DMS114 treated with DMSO at 0.1 percent for 48 hours (cell line): ENCODE data around the gene CTNNA2.

Experiments used
- DNase-seq: peaks from one replicate; lab custom pipeline; 2025; ENCODE audit not compliant: unreplicated experiment; lab: John Stamatoyannopoulos, UW

Gene CTNNA2

DNA sequence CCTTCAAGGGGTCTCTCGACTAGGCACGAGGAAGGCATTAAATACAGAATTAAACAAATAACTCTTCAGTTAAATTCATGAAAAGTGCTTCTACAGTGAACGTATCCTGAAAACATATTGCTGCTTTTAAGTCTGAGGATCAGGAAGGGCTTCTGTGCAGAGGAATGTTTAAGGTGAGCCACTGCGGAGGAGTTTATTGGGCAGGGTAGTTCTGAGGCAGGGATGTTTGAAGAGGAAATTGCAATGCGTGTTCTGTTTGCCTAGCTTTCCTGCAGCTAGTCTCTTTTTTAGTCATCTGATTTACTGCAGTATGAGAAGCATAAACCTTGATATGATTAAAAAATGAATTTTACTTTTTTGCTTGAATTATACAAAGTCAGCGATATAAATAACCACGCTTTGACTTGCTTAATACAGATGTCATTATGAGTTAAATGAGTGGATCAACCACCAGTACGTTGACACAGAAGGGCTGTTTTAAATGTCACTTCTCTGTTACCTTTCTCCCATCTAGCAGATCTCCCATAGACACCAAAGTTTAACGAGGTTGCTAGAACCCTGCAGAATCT is 98.7 kb downstream of the CTNNA2 start:
- no peak for DNase-seq

DNA sequence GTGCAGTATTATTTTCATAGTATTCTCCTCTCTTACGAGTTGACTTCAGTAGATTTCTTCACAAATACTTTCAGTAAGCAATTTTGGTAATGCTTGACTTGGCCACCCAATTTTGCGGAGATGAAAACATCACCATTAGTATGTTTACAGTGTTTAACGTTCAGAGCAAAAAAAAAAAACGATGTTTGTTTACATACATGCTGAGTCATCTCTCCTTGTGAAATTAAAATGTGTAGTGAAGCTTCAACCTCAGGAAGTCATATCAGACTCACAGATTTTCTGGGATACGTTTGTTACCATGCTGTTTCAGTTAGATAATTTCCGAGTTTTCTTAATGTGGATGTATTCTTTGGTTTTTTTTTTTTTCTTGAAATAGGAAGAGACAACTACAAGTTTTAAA is 100.1 kb downstream of the CTNNA2 start:
- DNase-seq, result no peak

DNA sequence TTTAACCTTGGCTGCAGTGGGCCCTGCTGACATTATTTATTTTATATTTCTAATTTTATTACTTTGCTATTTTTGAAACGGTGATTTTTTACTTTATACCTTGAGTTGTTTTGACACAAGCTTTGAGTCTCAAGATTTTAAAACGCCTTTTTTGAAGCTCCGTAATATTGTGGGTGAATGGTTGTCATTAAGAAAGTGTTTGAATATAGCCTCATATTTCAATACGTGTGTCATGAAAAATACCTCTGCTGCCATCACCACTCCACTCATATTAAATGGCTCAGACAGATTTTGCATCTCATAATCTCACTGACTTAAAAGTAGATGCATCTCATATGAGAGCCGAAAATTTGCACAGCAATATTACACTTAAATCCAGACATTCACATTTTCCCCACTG is 106.6 kb downstream of the CTNNA2 start:
- no peak for DNase-seq

DNA sequence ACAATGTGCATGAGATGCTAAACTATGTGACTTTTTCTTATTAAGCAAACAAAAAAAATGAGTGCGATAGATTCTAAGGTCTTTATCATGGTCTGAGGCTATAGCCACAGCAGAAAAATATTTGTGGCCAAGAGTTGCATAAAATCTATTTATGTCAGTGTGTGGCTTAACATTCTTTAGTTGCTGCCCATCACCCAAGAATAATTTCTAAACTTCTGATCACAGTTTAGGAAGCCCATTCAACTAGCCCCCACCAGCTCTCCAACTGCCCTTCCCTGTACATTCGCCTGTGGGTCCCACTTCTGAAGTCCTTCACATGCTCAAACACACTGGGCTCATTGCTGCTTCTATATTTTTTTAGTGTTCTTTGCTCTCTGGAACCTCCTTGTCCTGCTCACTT is 107.1 kb downstream of the CTNNA2 start:
- no peak for DNase-seq

DNA sequence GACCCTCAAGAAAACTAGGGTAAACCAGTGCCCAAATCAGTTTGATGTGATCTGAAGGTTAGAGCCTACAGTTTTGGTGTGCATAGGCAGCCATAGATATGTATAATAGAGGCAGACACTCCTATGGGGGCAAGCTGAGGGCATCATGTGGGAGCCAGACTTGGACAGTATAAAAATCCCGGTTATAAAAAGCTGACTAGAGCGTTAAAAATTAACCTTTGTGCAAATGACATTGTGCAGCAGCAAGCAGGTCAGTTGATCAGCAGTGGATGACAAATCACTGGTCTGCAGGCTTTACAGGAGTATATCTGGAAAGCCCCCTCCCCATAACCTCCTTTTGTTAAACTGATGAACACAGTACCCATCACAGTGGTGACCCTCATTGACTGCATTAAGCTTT is 107.8 kb downstream of the CTNNA2 start:
- DNase-seq, result no peak

DNA sequence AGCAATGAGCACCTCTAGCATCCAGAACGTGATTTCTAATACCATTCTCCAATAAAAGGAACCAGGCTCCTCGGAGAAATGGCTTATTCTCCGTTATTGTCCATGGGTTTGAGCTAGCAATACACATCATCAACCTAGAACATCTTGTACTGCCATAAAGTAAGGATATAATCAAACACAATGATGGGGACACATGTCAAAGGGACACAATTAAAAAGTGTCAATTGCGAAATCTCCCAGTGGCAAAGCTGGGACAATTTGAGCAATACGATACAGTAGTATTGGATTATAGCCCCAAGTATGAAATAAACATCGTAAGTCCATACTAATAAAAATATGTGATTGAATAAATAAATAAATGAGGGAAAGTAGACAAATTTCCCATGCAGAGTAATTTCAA is 108.4 kb downstream of the CTNNA2 start:
- no peak for DNase-seq

DNA sequence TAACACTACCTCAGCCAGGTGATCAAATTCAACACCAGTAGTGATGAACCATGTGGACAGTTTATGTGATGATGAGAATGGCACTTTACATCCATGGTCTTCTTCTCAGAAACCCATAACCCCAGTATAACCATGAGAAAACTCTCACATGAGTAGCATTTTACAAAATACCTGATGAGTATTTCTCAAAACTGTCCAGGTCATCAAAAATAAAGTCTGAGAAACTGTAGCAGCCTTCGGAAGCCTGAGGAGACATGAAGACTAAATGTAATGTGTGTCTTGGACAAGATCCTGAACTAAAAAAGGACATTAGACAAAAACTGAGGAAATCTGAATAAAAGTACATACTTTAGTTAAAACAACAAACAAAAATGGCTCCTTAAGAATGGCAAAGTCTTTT is 108.9 kb downstream of the CTNNA2 start:
- no peak for DNase-seq

DNA sequence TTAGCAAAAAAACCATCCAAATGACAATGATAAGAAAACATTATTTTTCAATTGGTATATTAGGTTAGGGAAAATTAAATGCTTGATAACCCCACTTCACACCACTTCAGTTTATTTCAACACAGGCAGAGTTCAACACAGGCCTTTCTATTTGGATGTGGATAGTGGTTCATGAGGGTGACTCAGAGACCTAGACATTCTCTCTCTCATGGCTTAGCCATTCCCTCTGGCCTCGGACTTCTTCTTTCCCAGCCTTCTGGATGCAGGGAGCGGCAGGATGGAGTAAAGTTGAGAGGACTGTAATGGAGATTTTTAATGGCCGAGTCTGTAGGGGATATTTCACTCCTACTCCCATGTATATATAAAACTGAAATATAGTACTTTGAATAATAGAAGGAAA is 109.7 kb downstream of the CTNNA2 start:
- DNase-seq, result no peak

DNA sequence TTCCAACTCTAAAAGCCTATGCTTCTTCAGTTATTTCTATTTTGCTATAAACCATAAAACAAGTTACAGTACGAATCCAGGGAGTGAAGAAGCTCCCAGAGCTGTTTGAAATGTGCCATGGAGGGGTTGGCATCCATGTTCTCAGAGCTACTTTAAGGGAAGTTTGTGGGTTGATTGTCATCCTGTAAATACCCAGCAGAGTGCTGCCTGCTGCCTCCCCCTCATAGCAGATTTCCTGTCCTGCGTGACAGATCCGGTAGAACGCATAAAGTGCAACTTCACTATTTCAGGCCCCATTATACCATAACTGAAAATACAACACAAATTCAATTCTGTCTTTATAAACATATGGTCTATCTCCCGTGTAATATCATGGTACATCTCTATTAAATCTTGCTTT is 114.4 kb downstream of the CTNNA2 start:
- no peak for DNase-seq

DNA sequence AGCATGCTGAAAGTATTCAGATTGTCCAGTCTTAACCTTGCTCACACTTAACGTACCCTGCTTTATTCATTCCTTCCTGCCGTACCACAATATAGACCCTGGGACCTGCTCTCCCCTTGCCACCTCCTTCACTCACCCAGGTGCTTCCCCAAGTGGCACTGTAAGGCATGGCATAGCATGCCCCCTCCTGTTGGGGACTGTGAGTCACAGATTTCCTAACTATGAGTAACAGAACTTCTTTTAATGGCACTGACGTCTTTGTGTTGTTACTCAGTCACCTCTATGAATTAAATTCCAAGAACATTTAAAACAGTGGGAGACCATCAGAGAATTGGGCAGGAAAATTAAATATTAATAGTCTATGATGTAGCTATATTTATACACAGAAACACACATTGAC is 117.2 kb downstream of the CTNNA2 start:
- DNase-seq, result no peak

DNA sequence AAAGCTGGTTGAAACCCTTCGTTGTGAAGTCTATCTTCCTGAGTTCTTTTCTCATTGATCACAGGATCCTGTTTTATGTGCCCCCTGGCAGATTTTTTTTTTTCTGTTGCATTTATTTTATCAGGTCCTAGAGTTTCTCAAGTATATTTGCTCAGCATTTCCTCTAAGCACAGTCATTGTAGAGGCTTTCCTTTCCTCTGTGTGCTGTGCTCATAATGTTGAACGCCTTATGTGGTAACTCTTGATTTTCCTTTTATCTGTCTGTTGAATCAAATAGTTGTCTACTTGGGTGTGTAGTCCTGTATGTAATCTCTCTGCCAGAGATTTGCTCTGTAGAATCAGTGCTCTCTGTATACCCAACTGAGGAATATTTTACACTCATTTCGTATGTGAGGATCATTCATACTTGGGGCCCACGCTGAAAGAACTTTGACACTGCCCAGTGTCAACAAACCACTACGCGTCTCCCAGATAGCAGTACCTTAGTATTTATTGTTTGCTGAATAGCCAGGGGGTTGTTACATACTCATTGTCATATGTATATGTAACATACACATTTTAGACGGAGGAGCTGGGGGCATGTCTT is 118.2 kb downstream of the CTNNA2 start:
- no peak for DNase-seq

DNA sequence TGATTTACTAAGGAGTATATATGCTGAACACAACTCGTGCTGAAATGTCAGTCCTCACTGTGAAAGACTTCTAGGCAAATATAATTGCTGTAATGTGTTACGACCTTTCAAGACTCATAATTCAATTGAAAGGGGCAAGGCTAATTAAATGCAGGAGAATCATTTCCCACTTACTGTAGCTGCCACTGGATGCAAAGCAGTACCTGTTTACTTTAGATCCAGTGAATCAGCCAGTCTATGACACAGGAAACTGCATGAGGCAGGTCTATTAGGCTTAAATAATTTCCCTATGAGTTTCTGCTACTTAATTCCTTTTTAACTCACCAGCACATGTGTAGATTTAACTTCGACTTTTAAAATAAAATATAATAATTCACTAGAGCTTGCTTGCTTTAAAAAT is 125.6 kb downstream of the CTNNA2 start:
- DNase-seq, result no peak

DNA sequence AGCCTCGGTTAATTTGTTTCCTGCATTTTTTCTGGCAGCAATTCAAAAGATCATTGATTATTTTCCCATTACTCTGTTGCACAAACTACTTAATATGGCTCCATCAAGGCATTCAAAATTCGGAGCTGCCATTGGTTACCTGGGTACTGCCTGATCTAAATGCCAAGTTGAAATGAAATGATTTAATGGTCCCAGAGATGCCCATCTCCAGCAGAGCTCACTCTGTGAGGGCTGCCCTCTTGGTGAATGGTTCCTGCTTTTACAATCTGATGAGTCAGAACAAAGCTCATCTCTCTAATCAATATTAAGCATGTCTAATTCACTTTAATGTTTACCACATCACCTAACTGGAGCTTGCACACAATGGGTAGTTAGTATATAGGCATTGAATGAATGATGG is 126.1 kb downstream of the CTNNA2 start:
- DNase-seq, result no peak

DNA sequence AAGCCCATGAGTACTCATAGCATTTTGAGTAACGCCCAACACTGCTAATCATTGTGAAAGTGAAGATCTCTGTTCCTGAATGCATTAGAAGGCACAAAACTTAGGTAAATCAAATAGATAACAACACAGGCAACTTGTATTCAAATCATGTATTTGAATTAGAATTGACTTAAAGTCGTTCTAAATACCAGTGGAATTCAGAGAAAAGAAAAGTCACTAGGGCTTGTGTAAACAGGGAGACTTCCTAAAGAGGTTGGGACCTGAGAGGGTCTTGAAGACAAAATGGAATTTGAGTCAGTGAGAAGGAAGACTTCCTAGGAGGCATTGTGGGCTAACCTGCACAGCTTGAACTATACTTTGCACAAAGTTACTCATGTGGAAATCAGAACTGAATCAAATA is 127.2 kb downstream of the CTNNA2 start:
- no peak for DNase-seq

DNA sequence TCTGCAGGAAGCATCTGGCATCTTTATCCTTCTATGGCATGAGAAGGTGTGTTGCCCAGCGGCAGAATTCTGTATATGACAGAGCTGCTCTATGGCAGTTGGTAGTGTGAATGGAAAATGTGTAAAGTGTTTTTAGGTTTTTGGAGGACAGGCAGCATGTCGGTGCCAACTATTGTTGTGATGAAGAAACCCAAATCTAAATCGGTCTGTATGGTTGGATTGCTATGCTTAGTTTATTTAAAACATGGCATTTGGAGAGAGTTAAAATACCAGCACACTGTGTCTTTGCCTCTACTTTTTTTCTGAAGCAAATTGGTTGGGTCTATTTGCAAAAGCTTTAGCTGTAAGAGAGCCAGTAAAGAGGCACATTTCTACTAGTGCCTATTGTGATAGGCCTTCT is 136.7 kb downstream of the CTNNA2 start:
- no peak for DNase-seq

DNA sequence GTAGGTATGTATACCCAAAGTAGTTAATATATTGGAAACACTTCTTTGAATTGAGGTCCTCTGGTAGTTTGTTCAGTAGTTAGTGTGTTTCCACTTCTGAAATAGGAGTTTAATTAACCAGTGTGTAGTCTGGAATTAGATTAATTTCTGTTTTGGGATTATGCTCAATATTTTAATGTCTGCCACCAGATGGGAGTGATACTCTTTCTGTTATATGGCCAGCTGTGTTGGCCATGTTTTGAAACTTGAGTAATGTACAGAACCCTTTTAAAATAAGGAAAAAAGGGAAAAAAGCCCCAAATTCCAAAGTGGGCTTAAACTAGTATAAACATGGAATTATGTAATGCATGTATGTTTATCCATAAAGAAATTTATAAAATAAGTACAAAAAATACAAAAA is 147.7 kb downstream of the CTNNA2 start:
- no peak for DNase-seq

DNA sequence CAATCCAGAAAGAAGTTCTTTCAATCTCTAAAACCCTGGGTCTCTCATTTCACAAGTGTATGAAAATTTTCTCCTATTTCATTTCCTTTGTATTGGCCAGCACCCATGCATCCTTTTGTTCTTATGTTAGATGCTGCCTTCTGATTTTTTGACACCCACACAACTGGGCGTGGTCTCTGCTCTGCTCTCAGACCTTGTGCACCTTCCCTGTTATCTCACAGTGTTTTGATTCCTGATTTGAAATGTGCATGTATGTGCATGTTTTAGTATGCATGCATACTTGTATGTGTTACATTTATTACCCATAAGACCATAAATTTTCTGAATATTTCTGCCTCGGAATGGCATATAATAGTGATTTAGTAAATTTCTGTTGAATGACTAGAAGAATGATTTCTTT is 152.2 kb downstream of the CTNNA2 start:
- DNase-seq, result no peak

DNA sequence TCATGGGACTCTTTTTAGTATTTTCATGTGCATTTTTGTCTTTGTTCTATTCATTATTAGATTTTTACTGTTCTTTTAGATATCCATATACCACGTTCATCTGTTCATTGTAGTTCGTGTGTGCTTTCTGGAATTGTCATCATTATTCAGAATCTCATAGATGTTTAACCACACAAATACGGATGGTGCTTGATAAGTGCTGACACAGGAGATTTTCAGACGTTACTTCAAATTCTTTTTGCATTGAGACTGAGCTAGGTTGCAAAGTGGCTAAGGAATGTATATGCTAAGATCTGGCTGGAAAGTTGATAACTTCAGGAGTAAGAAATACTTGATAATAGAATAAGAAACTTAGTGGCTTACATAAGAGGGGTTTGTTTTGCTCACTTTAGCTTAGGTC is 153.6 kb downstream of the CTNNA2 start:
- DNase-seq, result no peak

DNA sequence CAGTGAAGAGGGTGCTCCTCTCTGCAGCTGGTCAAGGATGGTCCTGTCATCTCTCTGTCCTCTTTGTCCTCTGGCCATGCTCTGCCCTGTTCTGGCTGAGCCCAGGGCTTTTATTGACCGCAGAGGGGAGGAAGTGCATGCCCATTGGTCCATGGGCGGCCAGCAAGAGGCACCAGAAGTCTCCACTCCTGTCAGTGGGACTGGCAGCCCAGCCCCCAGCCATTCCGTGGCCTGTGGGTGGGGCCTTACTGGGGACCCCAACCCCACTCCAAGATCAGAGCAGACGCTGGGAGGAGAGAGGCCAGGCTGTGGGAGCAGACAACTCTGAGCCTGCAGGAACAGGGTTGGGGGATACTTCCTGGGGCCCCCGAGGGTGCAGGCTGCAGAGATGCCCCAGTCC is 156.9 kb downstream of the CTNNA2 start:
- no peak for DNase-seq

DNA sequence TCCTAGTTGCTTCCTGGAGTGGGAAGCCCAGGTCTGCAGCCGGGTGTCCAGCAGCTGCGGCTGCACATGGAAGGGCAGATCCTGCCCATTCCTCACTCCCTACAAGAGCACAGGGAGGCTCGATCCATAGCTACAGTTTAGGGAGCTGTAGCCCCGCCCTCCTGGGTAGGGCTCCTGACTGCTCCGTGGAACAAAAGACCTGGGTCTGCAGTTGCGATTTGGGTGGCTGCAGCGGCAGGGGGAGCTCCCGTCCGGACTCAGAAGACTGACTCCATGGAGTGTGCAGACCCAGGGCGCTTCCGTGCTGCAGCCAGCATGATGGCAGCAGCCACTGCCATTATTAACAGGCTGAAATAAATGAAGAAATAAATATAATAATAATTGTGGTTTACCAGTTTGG is 157.3 kb downstream of the CTNNA2 start:
- peak; percentile 24 for DNase-seq

DNA sequence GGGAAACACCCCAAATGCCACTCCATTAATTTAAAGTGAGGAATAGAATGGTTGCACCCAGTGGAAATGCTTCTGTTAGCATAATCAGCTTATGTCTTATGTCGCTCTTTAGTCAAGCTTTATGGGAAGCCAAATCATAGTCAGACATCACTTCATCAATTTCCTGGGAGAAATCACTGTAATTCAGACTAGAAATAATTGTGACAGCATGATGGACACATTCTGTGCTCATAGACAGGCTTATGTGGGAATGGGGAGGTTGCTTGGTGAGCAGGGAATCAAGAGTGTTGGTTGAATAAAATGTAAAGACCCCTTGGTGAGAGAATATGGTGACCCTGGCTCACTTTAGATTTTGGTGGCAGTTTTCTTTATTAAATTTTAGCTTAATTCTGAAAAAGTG is 174.0 kb downstream of the CTNNA2 start:
- no peak for DNase-seq

DNA sequence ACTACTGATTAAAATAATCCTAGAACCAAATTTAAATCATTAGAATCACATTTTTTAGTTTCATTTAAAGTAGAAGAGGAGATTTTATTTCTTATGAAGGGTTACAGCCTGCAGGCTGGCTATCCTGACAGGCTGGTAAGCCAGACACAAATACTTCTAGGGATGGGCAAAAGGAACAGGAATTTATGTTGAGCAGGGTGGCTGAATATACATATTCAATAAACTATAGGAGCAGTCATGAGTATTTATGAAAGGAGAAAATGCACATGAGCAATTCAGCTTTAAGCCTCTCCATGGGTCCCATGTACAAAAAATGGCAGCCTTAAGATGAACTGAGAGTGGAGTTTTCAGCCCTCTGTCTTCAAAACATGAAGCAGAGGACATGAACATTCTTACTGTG is 182.4 kb downstream of the CTNNA2 start:
- no peak for DNase-seq

DNA sequence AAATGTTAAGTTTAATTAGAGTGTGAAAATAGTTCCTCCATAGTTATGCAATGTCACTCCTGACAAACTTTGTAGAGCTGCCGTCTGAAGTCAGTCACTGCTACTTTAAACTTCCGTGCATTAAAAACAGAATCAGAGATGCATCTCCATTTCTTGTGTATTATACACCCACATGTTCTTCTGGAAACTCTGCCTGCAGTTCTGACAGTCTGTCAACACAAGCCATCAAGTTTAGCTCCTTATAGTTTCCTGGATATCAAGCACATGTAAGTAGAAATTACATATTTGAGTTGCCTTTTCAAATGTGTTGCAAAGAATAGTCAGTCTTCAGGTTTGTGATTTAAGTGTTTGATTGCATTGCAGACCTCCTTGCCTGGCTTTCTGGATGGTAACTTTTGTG is 184.3 kb downstream of the CTNNA2 start:
- DNase-seq, result no peak

DNA sequence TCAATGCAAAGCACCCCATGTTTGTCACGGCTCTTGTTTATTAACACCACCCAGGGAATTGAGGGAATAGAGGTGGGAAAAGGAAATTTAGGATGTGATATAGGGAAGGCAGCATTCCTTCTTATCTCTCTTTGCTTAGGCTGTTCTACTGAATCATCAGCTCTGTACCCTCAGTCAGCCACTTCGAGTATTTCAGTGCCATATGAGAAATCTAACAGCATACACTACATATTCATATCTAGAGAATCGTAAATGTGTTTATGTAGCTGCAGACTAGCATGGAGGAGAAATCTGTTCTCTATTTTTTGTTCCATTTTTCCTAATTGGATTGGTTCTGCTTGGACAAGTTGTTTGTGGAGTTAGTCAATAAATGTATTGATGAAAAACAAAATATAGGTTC is 187.8 kb downstream of the CTNNA2 start:
- DNase-seq, result no peak
